ENCODE measurements around the gene UPF2. TPM values are rescaled to one million over a fixed set of nuclear protein-coding genes. Genes with fewer than 3 reads are reported as not detected.
"Not testable (repeated sequence)": the region's sequence is repeated elsewhere in the genome, so short reads cannot be mapped to it uniquely, and the experiment has no call there.

The UPF2 gene, protein sequence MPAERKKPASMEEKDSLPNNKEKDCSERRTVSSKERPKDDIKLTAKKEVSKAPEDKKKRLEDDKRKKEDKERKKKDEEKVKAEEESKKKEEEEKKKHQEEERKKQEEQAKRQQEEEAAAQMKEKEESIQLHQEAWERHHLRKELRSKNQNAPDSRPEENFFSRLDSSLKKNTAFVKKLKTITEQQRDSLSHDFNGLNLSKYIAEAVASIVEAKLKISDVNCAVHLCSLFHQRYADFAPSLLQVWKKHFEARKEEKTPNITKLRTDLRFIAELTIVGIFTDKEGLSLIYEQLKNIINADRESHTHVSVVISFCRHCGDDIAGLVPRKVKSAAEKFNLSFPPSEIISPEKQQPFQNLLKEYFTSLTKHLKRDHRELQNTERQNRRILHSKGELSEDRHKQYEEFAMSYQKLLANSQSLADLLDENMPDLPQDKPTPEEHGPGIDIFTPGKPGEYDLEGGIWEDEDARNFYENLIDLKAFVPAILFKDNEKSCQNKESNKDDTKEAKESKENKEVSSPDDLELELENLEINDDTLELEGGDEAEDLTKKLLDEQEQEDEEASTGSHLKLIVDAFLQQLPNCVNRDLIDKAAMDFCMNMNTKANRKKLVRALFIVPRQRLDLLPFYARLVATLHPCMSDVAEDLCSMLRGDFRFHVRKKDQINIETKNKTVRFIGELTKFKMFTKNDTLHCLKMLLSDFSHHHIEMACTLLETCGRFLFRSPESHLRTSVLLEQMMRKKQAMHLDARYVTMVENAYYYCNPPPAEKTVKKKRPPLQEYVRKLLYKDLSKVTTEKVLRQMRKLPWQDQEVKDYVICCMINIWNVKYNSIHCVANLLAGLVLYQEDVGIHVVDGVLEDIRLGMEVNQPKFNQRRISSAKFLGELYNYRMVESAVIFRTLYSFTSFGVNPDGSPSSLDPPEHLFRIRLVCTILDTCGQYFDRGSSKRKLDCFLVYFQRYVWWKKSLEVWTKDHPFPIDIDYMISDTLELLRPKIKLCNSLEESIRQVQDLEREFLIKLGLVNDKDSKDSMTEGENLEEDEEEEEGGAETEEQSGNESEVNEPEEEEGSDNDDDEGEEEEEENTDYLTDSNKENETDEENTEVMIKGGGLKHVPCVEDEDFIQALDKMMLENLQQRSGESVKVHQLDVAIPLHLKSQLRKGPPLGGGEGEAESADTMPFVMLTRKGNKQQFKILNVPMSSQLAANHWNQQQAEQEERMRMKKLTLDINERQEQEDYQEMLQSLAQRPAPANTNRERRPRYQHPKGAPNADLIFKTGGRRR
- total RNA-seq: 41.0 and 41.4 TPM in 2 replicates

DNA sequence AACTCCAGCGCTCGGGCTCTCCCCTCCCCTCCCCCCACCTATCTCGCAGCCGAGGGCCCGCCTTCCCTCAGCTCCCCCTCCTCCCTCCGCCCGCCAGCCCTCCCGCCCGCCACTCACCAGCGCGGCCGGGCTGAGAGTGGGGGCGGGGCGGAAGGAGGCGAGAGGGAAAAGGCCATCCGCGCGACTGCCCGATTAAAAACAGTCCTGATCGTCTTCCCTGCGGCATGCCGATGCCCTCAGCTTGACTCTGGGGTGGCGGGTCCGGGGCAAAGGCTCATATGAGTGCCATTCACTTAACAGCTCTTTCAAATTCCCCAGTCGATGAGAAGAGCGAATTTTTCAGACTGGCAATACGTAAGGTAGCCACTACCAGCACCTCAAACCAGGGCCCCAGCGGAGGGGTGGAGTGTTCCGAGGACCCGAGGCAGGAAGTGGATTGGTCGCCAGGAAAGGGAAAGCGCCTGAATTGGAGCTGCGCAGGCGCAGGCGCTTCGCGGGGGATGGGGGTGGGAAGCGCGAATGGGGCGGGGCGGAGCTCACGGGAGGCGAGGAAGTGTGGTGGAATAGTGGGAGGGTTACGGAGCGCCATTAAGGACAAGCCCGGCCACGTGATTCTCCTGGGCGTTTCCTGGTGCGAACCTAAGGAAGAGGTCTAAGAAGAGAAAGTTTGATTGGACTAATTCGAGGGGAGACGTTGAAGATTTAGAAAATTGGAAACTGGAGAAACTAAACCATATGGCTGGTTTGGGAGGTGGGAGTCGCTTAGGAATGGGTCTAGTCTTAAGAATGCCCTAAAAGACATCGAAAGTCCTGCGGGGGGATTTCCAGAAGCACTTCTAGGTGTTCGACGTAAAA is at the start of gene UPF2:
Gene UPF2, minus strand, starts transcription at position 13 of the 855 bp plus-strand sequence. CDS start 7,386 bp downstream, outside the sequence.
- Mint-ChIP-seq H3K4me3 (ENCODE audit: low read depth) (peak within 1 kb of the TSS; percentile 99), H3K4me1 (ENCODE audit: low read depth) (peaks cover 23% of the 10 kb centered on the region), H3K9me3 (no peaks in the 10 kb centered on the region), H3K36me3 (ENCODE audit: low read depth) (peaks cover 18% of the 10 kb centered on the region), H3K27ac (peak within 1 kb of the TSS; percentile 96), H3K27me3 (ENCODE audit: low read depth) (no peaks in the 10 kb centered on the region)
- DNase-seq (ENCODE audit: low spot score): peak; percentile 95
- intact Hi-C loops (cut with micrococcal nuclease): loop anchor here (1.0 kb wide), 4 partner anchors 25 to 152 kb away; partner anchors contain the start of genes DHTKD1, NUDT5 and SEC61A2

DNA sequence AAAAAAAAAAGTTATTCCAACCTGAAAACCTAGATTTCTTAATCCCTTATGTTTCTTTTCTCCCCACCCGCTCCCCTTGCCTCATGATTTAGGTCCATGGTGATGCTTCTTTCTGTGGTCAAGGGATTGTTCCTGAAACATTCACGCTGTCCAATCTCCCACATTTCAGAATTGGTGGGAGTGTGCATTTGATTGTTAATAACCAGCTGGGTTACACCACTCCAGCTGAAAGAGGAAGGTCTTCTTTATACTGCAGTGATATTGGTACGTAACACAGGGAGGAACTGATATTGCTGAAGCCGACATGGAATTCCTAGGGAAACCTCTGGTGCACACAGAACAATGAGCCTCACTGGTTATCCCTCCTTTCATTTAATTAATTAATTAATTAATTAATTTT is 48.8 kb upstream of the UPF2 start:
- no peak for DNase-seq (ENCODE audit: low spot score)
- Mint-ChIP-seq H3K4me1 (ENCODE audit: low read depth) (peaks cover 4% of the 10 kb centered on the region), H3K36me3 (ENCODE audit: low read depth) (peaks cover 59% of the 10 kb centered on the region), H3K27ac (no peak overlapping the region), H3K4me3 (ENCODE audit: low read depth) (no peak overlapping the region), H3K27me3 (ENCODE audit: low read depth) (no peaks in the 10 kb centered on the region), H3K9me3 (no peaks in the 10 kb centered on the region)
- intact Hi-C loops (cut with micrococcal nuclease): no loop called here

DNA sequence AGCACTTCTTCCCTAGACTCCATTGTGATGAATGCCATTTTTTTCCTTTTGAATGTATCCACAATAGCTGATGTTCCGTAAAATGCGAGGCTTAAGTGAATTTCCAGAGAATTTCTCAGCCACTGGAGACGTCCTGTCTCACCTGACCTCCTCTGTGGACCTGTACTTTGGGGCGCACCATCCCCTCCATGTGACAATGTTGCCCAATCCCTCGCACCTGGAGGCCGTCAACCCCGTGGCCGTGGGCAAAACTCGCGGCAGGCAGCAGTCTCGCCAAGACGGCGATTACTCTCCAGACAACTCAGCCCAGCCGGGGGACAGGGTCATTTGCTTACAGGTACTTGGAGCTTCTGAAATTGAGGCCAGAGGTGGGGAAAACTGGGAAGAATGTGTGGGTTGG is 46.3 kb upstream of the UPF2 start:
- Mint-ChIP-seq H3K4me1 (ENCODE audit: low read depth) (peaks cover 6% of the 10 kb centered on the region), H3K36me3 (ENCODE audit: low read depth) (peaks cover 58% of the 10 kb centered on the region), H3K4me3 (ENCODE audit: low read depth) (no peak overlapping the region), H3K27ac (no peak overlapping the region), H3K9me3 (no peaks in the 10 kb centered on the region), H3K27me3 (ENCODE audit: low read depth) (no peaks in the 10 kb centered on the region)
- DNase-seq (ENCODE audit: low spot score): no peak
- intact Hi-C loops (cut with micrococcal nuclease): no loop called here

DNA sequence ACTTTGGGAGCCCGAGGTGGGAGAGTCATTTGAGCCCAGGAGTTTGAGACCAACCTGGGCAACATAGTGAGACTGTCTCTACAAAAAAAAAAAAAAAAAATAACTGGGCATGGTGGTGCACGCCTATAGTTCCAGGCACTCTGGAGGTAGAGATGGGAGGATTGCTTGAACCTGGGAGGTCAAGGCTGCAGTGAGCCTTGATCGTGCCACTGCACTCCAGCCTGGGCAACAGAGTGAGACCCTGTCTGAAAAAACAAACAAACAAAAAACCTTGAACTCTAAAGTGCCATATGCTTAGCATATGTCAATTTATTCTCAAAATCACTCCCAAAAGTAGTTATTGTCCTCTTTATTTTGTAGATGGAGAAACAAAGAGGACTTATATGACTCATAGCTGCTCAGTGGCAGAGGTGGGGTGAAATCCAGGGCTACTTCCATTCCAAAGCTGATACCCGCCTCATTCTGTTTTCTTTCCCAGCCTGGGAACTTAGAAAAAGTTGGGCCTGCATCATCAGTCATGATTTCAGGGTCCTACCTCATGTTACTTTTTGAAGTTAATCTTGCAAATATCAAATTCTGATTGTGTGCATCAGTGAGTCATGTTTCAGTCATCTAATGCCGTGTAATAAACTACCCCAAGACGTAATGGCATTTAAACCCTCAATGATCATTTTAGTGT is 39.4 kb upstream of the UPF2 start:
- no peak overlapping the region for H3K27ac Mint-ChIP-seq
- no peaks in the 10 kb centered on the region for H3K9me3 Mint-ChIP-seq
- no peak for DNase-seq (ENCODE audit: low spot score)
- intact Hi-C loops (cut with micrococcal nuclease): no loop called here
- H3K4me3 Mint-ChIP-seq (ENCODE audit: low read depth): no peak overlapping the region
- H3K4me1 Mint-ChIP-seq (ENCODE audit: low read depth): peaks cover 2% of the 10 kb centered on the region
- H3K27me3 Mint-ChIP-seq (ENCODE audit: low read depth): no peaks in the 10 kb centered on the region
- peaks cover 26% of the 10 kb centered on the region for H3K36me3 Mint-ChIP-seq (ENCODE audit: low read depth)

DNA sequence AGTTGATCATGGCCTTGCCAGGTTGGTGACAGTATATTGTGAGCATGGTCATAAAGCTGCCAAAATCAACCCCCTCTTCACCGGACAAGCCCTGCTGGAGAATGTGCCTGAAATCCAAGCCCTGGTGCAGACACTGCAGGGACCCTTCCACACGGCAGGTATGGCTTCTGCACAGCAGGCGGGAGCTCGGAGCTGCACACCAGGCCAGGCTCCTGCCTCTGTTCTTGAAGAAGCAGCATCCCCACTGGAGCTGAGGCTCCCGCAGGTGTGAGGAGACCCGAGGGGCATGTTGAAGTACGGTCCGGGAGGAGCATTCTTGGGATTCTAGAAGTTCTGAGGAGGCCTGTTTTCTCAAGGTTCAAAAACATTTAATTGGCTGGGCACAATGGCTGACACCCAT is 38.9 kb upstream of the UPF2 start:
- intact Hi-C loops (cut with micrococcal nuclease): no loop called here
- Mint-ChIP-seq H3K27me3 (ENCODE audit: low read depth) (no peaks in the 10 kb centered on the region), H3K9me3 (no peaks in the 10 kb centered on the region), H3K27ac (no peak overlapping the region), H3K4me1 (ENCODE audit: low read depth) (peaks cover 2% of the 10 kb centered on the region), H3K4me3 (ENCODE audit: low read depth) (no peak overlapping the region), H3K36me3 (ENCODE audit: low read depth) (peaks cover 22% of the 10 kb centered on the region)
- no peak for DNase-seq (ENCODE audit: low spot score)

DNA sequence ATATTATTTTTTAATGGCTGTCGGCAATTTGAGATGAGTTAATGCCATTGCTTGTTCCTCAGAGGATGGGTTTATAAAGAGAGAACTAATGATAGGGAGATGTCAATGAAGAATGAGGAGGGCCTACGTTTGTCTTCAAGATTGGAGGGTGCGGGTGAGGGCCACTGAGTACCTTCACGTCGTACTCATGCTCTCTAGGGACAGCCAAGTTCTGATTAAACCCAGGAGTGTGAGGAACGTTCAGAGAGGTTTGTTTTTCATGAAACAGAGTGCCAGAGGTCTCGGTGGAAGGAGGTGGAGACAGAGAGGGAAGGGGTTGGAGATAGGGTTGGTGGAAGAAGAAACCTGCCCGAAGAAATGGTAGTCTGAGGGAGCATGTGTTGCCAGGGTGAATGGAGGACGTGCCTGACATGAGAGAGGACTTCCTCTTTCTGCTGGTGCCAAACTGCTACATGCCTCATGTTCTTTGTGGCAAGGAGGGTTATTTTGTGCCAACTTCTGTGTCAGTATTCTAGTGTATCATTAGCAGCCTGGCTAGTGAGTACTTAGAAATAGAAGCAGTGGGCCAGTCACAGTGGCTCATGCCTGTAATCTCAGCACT is 35.1 kb upstream of the UPF2 start:
- DNase-seq (ENCODE audit: low spot score): no peak
- Mint-ChIP-seq H3K27ac (no peak overlapping the region), H3K4me3 (ENCODE audit: low read depth) (no peak overlapping the region), H3K27me3 (ENCODE audit: low read depth) (no peaks in the 10 kb centered on the region), H3K4me1 (ENCODE audit: low read depth) (peaks cover 2% of the 10 kb centered on the region), H3K9me3 (no peaks in the 10 kb centered on the region), H3K36me3 (ENCODE audit: low read depth) (peaks cover 16% of the 10 kb centered on the region)
- intact Hi-C loops (cut with micrococcal nuclease): no loop called here

DNA sequence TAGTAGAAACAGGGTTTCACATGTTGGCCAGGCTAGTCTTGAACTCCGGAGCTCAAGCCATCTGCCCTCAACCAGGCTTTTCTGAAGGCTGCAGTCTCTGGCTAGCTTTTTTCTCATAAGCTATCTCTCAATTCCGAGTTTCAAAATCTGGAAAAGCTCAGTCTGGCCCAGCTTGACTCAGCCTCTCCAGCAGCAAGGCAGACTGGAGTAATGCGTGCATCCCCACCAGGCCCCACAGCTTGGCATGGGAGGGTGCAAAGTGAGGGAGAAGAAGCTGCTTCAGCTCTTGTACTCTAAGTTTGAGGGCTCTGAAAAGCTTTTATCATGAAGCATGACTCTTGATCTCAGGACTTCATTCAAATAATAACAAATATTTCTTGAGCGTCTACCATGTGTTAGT is 30.9 kb upstream of the UPF2 start:
- Mint-ChIP-seq H3K4me3 (ENCODE audit: low read depth) (no peak overlapping the region), H3K27ac (no peak overlapping the region), H3K27me3 (ENCODE audit: low read depth) (no peaks in the 10 kb centered on the region), H3K36me3 (ENCODE audit: low read depth) (peaks cover 13% of the 10 kb centered on the region), H3K4me1 (ENCODE audit: low read depth) (peaks cover 14% of the 10 kb centered on the region), H3K9me3 (no peaks in the 10 kb centered on the region)
- intact Hi-C loops (cut with micrococcal nuclease): no loop called here
- no peak for DNase-seq (ENCODE audit: low spot score)

DNA sequence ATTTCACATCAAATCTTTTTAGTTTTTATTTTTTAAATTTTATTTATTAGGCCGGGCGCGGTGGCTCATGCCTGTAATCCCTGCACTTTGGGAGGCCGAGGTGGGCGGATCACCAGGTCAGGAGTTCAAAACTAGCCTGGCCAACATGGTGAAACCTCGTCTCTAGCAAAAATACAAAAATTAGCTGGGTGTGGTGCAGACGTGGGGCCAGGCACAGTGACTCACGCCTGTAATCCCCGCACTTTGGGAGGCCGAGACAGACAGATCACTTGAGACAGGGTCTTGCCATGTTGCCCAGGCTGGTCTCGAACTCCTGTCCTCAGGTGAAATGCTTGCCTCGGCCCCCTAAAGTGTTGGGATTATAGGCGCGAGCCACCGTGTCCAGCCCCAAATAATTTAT is 28.8 kb upstream of the UPF2 start:
- H3K4me3 Mint-ChIP-seq (ENCODE audit: low read depth); H3K9me3 Mint-ChIP-seq; H3K27me3 Mint-ChIP-seq (ENCODE audit: low read depth); DNase-seq (ENCODE audit: low spot score); H3K36me3 Mint-ChIP-seq (ENCODE audit: low read depth); H3K27ac Mint-ChIP-seq; intact Hi-C loops (cut with micrococcal nuclease): not testable (repeated sequence)
- H3K4me1 Mint-ChIP-seq (ENCODE audit: low read depth): peaks cover 17% of the 10 kb centered on the region

DNA sequence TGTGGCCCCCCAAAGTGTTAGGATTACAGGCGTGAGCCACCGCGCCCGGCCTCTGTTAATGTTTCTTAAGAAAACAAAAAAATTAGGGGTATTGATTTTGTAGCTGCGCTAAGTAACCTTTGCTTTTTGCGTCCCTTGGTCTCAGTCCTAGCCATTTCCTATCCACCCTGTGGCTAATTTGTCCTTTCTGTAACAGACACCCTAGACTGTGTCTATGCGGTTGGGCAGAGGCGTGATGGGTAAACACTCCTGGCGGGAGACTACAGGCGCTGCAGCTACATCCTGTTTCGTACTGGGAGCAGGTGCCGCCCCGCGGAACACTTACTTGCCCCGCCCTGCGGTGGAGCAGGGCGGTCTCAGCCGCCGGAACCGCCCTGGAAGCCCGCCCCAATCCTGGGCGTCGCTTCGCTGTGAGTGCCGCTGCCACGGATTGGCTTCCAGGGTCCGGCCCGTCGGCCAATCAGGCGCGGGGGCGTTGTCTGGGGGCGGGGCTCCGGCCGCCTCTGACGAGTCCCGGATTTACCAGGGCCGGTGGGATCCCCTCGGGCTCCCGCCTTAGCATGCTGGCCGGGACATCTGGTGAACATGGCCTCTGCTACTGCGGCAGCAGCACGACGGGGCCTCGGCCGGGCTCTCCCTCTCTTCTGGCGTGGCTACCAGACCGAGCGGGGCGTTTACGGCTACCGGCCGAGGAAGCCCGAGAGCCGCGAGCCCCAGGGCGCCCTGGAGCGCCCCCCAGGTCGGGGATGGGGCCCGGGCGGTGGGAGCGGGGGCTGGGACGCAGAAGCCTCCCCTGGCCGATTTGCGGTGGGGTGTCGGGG is 26.1 kb upstream of the UPF2 start, which contains the start of gene DHTKD1:
Gene DHTKD1, plus strand, starts transcription at position 506 of the 821 bp plus-strand sequence. Its CDS starts 80 bp downstream, at position 586.
- Mint-ChIP-seq H3K4me1 (ENCODE audit: low read depth) (peaks cover 16% of the 10 kb centered on the region), H3K36me3 (ENCODE audit: low read depth) (peaks cover 3% of the 10 kb centered on the region)
- intact Hi-C loops (cut with micrococcal nuclease): loop anchor here (1.0 to 2.0 kb wide), 3 partner anchors 25 to 62 kb away; no protein-coding TSS in a partner anchor

DNA sequence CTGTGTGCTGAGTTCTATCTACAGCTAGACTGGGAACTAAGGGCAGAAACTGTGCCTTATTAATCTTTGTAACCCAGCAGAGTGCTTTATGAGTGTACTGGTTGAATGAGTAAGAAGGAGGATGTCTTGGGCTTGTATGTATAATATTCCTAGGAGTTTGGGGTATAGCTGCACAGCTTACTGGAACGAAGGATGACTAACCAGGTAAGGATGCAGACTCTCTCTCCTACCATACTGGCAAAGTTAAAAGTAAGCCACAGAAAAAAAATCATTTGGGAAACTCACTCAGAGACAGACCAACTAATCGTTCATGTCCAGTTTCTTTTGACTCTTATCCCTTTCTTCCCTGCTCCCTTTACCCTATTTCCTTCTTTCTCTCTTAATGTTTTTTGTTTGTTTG is 24.7 kb upstream of the UPF2 start:
- Mint-ChIP-seq H3K4me3 (ENCODE audit: low read depth) (no peak overlapping the region), H3K9me3 (no peaks in the 10 kb centered on the region), H3K4me1 (ENCODE audit: low read depth) (peaks cover 18% of the 10 kb centered on the region), H3K36me3 (ENCODE audit: low read depth) (peaks cover 3% of the 10 kb centered on the region), H3K27me3 (ENCODE audit: low read depth) (peaks cover 2% of the 10 kb centered on the region), H3K27ac (no peak overlapping the region)
- intact Hi-C loops (cut with micrococcal nuclease): no loop called here
- no peak for DNase-seq (ENCODE audit: low spot score)

More for the DNA sequence above, 26.1 kb upstream of the UPF2 start, which contains the start of gene DHTKD1:
- peak; percentile 99 for DNase-seq (ENCODE audit: low spot score)
- peaks cover 2% of the 10 kb centered on the region for H3K27me3 Mint-ChIP-seq (ENCODE audit: low read depth)
- peak within 1 kb of the TSS; percentile 86 for H3K27ac Mint-ChIP-seq
- H3K4me3 Mint-ChIP-seq (ENCODE audit: low read depth): peak within 1 kb of the TSS; percentile 77
- H3K9me3 Mint-ChIP-seq: no peaks in the 10 kb centered on the region

All from activated T-helper 2 cell treated with anti-CD3 and anti-CD28 coated beads, Interferon-gamma antibody, Interleukin-2, Interleukin-4, amounts not matched to agents 10 μg/mL and 5 μg/mL and 100 μg/mL, durations not matched to agents 14 hours and 24 hours and 36 hours (primary cell).